ENCODE results near the gene RIPK3. TPM values are rescaled to one million over a fixed set of nuclear protein-coding genes. Genes with fewer than 3 reads are reported as not detected.

The RIPK3 gene
- total RNA-seq, 2 experiments from 2014 or later, result 8.1 to 14.5 TPM

DNA sequence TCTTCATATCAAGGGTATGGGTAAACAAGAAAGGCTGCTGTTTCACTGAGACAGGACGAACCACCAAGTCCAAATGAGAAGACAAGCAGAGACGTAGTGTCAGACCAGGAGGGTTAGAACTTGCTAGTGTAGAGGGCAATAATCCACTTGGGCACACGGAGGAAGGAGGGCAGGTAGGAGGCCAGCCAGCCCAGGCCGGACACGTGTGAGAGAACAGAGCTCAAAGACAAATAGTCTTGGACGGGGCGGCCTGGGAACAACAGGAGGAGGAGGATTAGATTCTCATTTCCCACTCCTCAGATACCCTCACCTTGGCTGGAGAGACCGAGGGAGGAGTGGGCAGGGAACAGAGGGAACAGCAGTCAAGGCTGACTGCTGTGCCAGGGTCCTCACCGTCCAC is 49.0 kb downstream of the RIPK3 start:
- Histone ChIP-seq H3K9me2 (ENCODE audit: insufficient read depth, low read length) (no peaks in the 10 kb centered on the region), H3K9me3 (ENCODE audit: low read length) (no peaks in the 10 kb centered on the region), H4K20me1 (ENCODE audit: insufficient read depth, low read length) (no peaks in the 10 kb centered on the region), H3K4me3 (ENCODE audit: low read depth, low read length, poor library complexity, severe bottlenecking) (no peak overlapping the region), H3K36me3 (ENCODE audit: insufficient read depth, low read length) (peaks cover 28% of the 10 kb centered on the region), H3K4me2 (ENCODE audit: low read length) (no peak overlapping the region), H3K79me2 (ENCODE audit: insufficient read depth, low read depth, low read length) (no peaks in the 10 kb centered on the region), H2AFZ (ENCODE audit: low read length) (no peak overlapping the region), H3K4me1 (ENCODE audit: insufficient read depth, low read length, poor library complexity, severe bottlenecking) (no peaks in the 10 kb centered on the region), H3K27ac (ENCODE audit: low read depth, low read length, poor library complexity, severe bottlenecking) (no peak overlapping the region)
- no peak for DNase-seq (ENCODE audit: low spot score)
- no peak for TF ChIP-seq EZH2phosphoT487 (IDR thresholded peaks at IDR 0.05; ENCODE audit: borderline replicate concordance, low read depth, low read length)
- TF ChIP-seq, protein P1, sequence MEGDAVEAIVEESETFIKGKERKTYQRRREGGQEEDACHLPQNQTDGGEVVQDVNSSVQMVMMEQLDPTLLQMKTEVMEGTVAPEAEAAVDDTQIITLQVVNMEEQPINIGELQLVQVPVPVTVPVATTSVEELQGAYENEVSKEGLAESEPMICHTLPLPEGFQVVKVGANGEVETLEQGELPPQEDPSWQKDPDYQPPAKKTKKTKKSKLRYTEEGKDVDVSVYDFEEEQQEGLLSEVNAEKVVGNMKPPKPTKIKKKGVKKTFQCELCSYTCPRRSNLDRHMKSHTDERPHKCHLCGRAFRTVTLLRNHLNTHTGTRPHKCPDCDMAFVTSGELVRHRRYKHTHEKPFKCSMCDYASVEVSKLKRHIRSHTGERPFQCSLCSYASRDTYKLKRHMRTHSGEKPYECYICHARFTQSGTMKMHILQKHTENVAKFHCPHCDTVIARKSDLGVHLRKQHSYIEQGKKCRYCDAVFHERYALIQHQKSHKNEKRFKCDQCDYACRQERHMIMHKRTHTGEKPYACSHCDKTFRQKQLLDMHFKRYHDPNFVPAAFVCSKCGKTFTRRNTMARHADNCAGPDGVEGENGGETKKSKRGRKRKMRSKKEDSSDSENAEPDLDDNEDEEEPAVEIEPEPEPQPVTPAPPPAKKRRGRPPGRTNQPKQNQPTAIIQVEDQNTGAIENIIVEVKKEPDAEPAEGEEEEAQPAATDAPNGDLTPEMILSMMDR (conservative IDR thresholded peaks at IDR 0.05; ENCODE audit: low read length), result no peak
- CTCF ChIA-PET (ENCODE audit: unreplicated experiment), result interaction anchor here (0.9 kb wide), 1 partner anchor 15 kb away, joined by 3 read pairs; no protein-coding TSS in a partner anchor
- no TSS peak for BruUV-seq (replicated peaks)
- POLR2A ChIA-PET, result interaction anchor here (0.9 kb wide), 1 partner anchor 44 kb away, joined by 4 read pairs; no protein-coding TSS in a partner anchor
- intact Hi-C loops (cut with micrococcal nuclease; ENCODE audit: unreplicated experiment), result no loop called here

GRCh38 chr14:24289649-24290280 is 50.0 kb downstream of the RIPK3 start:
- intact Hi-C loops (cut with micrococcal nuclease; ENCODE audit: unreplicated experiment), result no loop called here
- H3K9me2 ChIP-seq (ENCODE audit: insufficient read depth, low read length), result no peaks in the 10 kb centered on the region
- ChIA-PET CTCF (ENCODE audit: unreplicated experiment) (interaction anchor here (0.9 kb wide), 1 partner anchor 14 kb away, joined by 3 read pairs; no protein-coding TSS in a partner anchor), POLR2A (interaction anchor here (0.9 kb wide), 1 partner anchor 43 kb away, joined by 4 read pairs; no protein-coding TSS in a partner anchor)
- no peaks in the 10 kb centered on the region for H4K20me1 ChIP-seq (ENCODE audit: insufficient read depth, low read length)
- H2AFZ ChIP-seq (ENCODE audit: low read length), result no peak overlapping the region
- H3K9me3 ChIP-seq (ENCODE audit: low read length), result no peaks in the 10 kb centered on the region
- H3K4me2 ChIP-seq (ENCODE audit: low read length), result no peak overlapping the region
- BruUV-seq (replicated peaks), result no TSS peak
- H3K4me1 ChIP-seq (ENCODE audit: insufficient read depth, low read length, poor library complexity, severe bottlenecking), result no peaks in the 10 kb centered on the region
- no peak for DNase-seq (ENCODE audit: low spot score)
- H3K79me2 ChIP-seq (ENCODE audit: insufficient read depth, low read depth, low read length), result no peaks in the 10 kb centered on the region
- peaks cover 20% of the 10 kb centered on the region for H3K36me3 ChIP-seq (ENCODE audit: insufficient read depth, low read length)
- no peak overlapping the region for H3K4me3 ChIP-seq (ENCODE audit: low read depth, low read length, poor library complexity, severe bottlenecking)
- no peak for TF ChIP-seq EZH2phosphoT487 (IDR thresholded peaks at IDR 0.05; ENCODE audit: borderline replicate concordance, low read depth, low read length)
- TF ChIP-seq, protein P1 (conservative IDR thresholded peaks at IDR 0.05; ENCODE audit: low read length), result no peak
- no peak overlapping the region for H3K27ac ChIP-seq (ENCODE audit: low read depth, low read length, poor library complexity, severe bottlenecking)

- POLR2A ChIA-PET, result no interaction called here
- no peak for DNase-seq (ENCODE audit: low spot score)
- Histone ChIP-seq H3K36me3 (ENCODE audit: insufficient read depth, low read length) (peaks cover 20% of the 10 kb centered on the region), H3K9me3 (ENCODE audit: low read length) (no peaks in the 10 kb centered on the region), H3K4me2 (ENCODE audit: low read length) (no peak overlapping the region), H3K79me2 (ENCODE audit: insufficient read depth, low read depth, low read length) (no peaks in the 10 kb centered on the region), H3K4me1 (ENCODE audit: insufficient read depth, low read length, poor library complexity, severe bottlenecking) (no peaks in the 10 kb centered on the region), H4K20me1 (ENCODE audit: insufficient read depth, low read length) (no peaks in the 10 kb centered on the region), H2AFZ (ENCODE audit: low read length) (no peak overlapping the region), H3K27ac (ENCODE audit: low read depth, low read length, poor library complexity, severe bottlenecking) (no peak overlapping the region), H3K9me2 (ENCODE audit: insufficient read depth, low read length) (no peaks in the 10 kb centered on the region), H3K4me3 (ENCODE audit: low read depth, low read length, poor library complexity, severe bottlenecking) (no peak overlapping the region)
- intact Hi-C loops (cut with micrococcal nuclease; ENCODE audit: unreplicated experiment), result no loop called here
- CTCF ChIA-PET (ENCODE audit: unreplicated experiment), result no interaction called here
- no TSS peak for BruUV-seq (replicated peaks)
- TF ChIP-seq, protein P1 (conservative IDR thresholded peaks at IDR 0.05; ENCODE audit: low read length), result no peak
- no peak for TF ChIP-seq EZH2phosphoT487 (IDR thresholded peaks at IDR 0.05; ENCODE audit: borderline replicate concordance, low read depth, low read length)
These were observed 52.8 kb downstream of the RIPK3 start for GRCh38 chr14:24286996-24287395.
